HL-60 (cell line): ENCODE measurements around the gene ENDOD1.
"Not testable (repeated sequence)": the region's sequence is repeated elsewhere in the genome, so short reads cannot be mapped to it uniquely, and the experiment has no call there.

Experiments used
- DNase-seq, 2 experiments: peaks; one replicate each; pipeline ENCODE4 v3.0.0-alpha.2; 2010 to 2020; ENCODE audit warnings: low read depth in 1 of 2, low spot score in 1 of 2
- H3K27ac ChIP-seq: fragments of 250-450 bp; sonication (Bioruptor Pico); replicated peaks from 2 replicates; pipeline ENCODE4 v1.5.1; 2020; ENCODE audit warnings: mild to moderate bottlenecking, moderate library complexity
- H3K27me3 ChIP-seq: fragments of 250-450 bp; sonication (Bioruptor Pico); 2 replicates; pipeline ENCODE4 v1.5.1; 2021; ENCODE audit warnings: mild to moderate bottlenecking, moderate library complexity; ENCODE audit not compliant: insufficient read depth, poor library complexity, severe bottlenecking
- H3K4me3 ChIP-seq: replicated peaks from 2 replicates; pipeline ENCODE4 v1.5.1; 2011; ENCODE audit warnings: mild to moderate bottlenecking, control low read depth, low read length; ENCODE audit not compliant: insufficient read depth
- GABPA ChIP-seq: IDR thresholded peaks from 2 replicates; pipeline ENCODE4 v1.6.1; 2012; ENCODE audit warnings: low read depth
- POLR2AphosphoS5 ChIP-seq: IDR thresholded peaks from 2 replicates; pipeline ENCODE4 v1.6.1; 2012; ENCODE audit warnings: low read depth
- SPI1 ChIP-seq: IDR thresholded peaks from 2 replicates; pipeline ENCODE4 v1.6.1; 2012; ENCODE audit warnings: low read depth, mild to moderate bottlenecking, borderline replicate concordance
- TF ChIP-seq, protein P1 (sequence below): IDR thresholded peaks from 2 replicates; pipeline ENCODE4 v1.6.1; 2012; ENCODE audit warnings: low read depth; ENCODE audit not compliant: insufficient replicate concordance
- TF ChIP-seq, protein P2 (sequence below): IDR thresholded peaks from one replicate; pipeline ENCODE4 v1.5.1; 2011; ENCODE audit warnings: low read length, control low read depth, inconsistent platforms; ENCODE audit not compliant: insufficient read depth

The ENDOD1 gene

GRCh38 chr11:95104856-95105255 is 15.2 kb downstream of the ENDOD1 start:
- TF ChIP-seq SPI1: no peak
- TF ChIP-seq POLR2AphosphoS5: no peak
- TF ChIP-seq, protein P1, sequence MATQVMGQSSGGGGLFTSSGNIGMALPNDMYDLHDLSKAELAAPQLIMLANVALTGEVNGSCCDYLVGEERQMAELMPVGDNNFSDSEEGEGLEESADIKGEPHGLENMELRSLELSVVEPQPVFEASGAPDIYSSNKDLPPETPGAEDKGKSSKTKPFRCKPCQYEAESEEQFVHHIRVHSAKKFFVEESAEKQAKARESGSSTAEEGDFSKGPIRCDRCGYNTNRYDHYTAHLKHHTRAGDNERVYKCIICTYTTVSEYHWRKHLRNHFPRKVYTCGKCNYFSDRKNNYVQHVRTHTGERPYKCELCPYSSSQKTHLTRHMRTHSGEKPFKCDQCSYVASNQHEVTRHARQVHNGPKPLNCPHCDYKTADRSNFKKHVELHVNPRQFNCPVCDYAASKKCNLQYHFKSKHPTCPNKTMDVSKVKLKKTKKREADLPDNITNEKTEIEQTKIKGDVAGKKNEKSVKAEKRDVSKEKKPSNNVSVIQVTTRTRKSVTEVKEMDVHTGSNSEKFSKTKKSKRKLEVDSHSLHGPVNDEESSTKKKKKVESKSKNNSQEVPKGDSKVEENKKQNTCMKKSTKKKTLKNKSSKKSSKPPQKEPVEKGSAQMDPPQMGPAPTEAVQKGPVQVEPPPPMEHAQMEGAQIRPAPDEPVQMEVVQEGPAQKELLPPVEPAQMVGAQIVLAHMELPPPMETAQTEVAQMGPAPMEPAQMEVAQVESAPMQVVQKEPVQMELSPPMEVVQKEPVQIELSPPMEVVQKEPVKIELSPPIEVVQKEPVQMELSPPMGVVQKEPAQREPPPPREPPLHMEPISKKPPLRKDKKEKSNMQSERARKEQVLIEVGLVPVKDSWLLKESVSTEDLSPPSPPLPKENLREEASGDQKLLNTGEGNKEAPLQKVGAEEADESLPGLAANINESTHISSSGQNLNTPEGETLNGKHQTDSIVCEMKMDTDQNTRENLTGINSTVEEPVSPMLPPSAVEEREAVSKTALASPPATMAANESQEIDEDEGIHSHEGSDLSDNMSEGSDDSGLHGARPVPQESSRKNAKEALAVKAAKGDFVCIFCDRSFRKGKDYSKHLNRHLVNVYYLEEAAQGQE: no peak
- no peak for TF ChIP-seq GABPA
- TF ChIP-seq, protein P2, sequence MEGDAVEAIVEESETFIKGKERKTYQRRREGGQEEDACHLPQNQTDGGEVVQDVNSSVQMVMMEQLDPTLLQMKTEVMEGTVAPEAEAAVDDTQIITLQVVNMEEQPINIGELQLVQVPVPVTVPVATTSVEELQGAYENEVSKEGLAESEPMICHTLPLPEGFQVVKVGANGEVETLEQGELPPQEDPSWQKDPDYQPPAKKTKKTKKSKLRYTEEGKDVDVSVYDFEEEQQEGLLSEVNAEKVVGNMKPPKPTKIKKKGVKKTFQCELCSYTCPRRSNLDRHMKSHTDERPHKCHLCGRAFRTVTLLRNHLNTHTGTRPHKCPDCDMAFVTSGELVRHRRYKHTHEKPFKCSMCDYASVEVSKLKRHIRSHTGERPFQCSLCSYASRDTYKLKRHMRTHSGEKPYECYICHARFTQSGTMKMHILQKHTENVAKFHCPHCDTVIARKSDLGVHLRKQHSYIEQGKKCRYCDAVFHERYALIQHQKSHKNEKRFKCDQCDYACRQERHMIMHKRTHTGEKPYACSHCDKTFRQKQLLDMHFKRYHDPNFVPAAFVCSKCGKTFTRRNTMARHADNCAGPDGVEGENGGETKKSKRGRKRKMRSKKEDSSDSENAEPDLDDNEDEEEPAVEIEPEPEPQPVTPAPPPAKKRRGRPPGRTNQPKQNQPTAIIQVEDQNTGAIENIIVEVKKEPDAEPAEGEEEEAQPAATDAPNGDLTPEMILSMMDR: no peak
- Histone ChIP-seq H3K27me3 (no peaks in the 10 kb centered on the region), H3K27ac (no peak overlapping the region), H3K4me3 (no peak overlapping the region)
- no peak for DNase-seq

DNA sequence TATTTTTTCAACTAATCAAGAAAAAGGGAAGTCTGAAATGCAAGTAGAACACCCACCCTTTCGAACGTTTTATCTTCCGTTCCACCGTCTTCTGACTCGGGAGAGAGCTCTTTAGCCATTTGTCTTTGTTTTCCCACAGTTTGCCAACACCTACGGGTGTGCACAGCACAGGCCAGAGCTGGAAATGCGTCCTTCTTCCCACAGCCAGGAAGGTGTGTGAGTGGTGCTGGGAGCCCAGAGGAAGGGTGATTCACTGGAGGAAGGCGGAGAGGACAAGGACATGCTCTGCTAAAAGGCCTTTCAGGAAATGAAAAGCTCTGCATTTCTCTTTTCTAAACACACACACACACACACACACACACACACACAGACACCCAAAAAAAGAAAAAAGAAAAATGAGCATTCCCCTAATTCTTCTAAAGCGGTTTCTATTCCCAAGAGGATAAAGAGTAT is 18.5 kb downstream of the ENDOD1 start:
- no peak for DNase-seq
- no peak for TF ChIP-seq POLR2AphosphoS5
- no peak for TF ChIP-seq SPI1
- no peak for TF ChIP-seq GABPA
- TF ChIP-seq, protein P2: no peak
- TF ChIP-seq, protein P1: no peak
- no peak overlapping the region for H3K4me3 ChIP-seq
- no peaks in the 10 kb centered on the region for H3K27me3 ChIP-seq
- no peak overlapping the region for H3K27ac ChIP-seq

DNA sequence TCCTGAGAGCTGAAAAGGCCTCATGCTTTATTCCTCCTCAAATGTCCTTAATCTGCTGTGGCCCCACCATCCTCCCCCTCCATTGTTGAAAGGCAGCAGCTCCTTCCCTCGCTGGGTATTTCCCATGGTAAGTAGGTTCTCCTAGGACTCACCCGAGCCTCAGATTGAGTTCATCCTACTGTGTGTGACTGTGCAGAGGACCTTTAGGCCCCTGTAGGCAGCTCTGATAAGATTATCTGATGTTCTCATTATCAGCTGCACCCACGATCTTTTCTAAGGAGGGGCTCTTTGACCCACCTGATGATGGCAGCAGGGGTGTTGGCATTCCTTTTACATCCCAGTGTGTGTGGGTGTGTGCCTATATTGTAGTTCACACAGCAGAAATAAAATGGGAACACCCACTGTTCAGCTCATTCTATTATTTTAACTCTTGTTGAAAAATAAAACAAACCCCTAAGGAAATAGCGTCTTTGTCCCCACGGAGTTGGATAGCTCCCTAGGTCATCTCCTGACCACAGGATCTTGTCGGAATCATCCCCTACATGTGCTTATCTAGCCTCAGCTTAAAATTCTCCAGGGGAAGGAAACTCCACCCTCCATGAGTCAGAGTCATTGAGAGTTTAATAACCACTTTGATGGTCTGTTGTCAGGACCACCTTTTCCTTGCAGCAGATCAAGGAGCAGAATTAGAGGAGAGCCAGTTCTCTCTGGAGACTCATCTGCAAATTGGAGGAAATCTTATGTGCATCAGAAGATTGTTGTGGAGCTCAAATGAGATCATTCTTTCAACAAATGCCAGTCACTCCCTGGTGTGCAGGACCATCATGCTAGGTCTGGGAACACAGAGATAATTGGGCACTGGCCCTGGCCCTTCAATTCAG is 19.3 kb downstream of the ENDOD1 start:
- no peak for TF ChIP-seq GABPA
- Histone ChIP-seq H3K27me3 (no peaks in the 10 kb centered on the region), H3K27ac (no peak overlapping the region), H3K4me3 (no peak overlapping the region)
- DNase-seq: no peak

GRCh38 chr11:95111471-95111870 is 21.8 kb downstream of the ENDOD1 start:
- not testable (repeated sequence) for H3K4me3 ChIP-seq

More at GRCh38 chr11:95111471-95111870, 21.8 kb downstream of the ENDOD1 start:
- DNase-seq, H3K27ac ChIP-seq, H3K27me3 ChIP-seq: not testable (repeated sequence)
